ENCODE results near the gene RWDD1. TPM values are rescaled to one million over a fixed set of nuclear protein-coding genes. Genes with fewer than 3 reads are reported as not detected.

The RWDD1 gene
- total and polyA plus RNA-seq, 2 experiments from 2014 or later = 41.0 to 48.8 TPM

- Histone ChIP-seq H3K9me2 (replicated peaks; ENCODE audit: insufficient read depth) (no peaks in the 10 kb centered on the region), H3K4me2 (no peak overlapping the region), H4K20me1 (ENCODE audit: insufficient read depth, poor library complexity, severe bottlenecking) (peaks cover 15% of the 10 kb centered on the region), H3K4me3 (no peak overlapping the region), H3K27ac (no peak overlapping the region), H3K27me3 (no peaks in the 10 kb centered on the region), H3K9me3 (ENCODE audit: low read depth) (no peaks in the 10 kb centered on the region), H3K4me1 (ENCODE audit: insufficient read depth) (peaks cover 16% of the 10 kb centered on the region), H3K36me3 (replicated peaks; ENCODE audit: insufficient read depth, low read depth) (no peaks in the 10 kb centered on the region), H2AFZ (no peak overlapping the region), H3K79me2 (peaks cover 82% of the 10 kb centered on the region)
- no peak for DNase-seq (ENCODE audit: low spot score)
- no peak for TF ChIP-seq CTCF (IDR thresholded peaks at IDR 0.05; ENCODE audit: poor library complexity)
- TF ChIP-seq EZH2phosphoT487 (IDR thresholded peaks at IDR 0.05; ENCODE audit: low read depth, severe bottlenecking, unreplicated experiment) = no peak
- TF ChIP-seq EZH2 (IDR thresholded peaks at IDR 0.05; ENCODE audit: borderline replicate concordance) = no peak
- 59% methylated on average over 2 of the region's 2 CpGs for WGBS (ENCODE audit: low lambda C conversion rate, missing lambda C conversion rate)
Observed at GRCh38 chr6:116575227-116575626, 3.9 kb downstream of the RWDD1 start.

GRCh38 chr6:116577486-116577885 is 6.2 kb downstream of the RWDD1 start:
- Histone ChIP-seq H4K20me1 (ENCODE audit: insufficient read depth, poor library complexity, severe bottlenecking) (peaks cover 16% of the 10 kb centered on the region), H3K9me3 (ENCODE audit: low read depth) (no peaks in the 10 kb centered on the region), H2AFZ (no peak overlapping the region), H3K4me1 (ENCODE audit: insufficient read depth) (peaks cover 13% of the 10 kb centered on the region), H3K36me3 (replicated peaks; ENCODE audit: insufficient read depth, low read depth) (no peaks in the 10 kb centered on the region), H3K79me2 (peaks cover 74% of the 10 kb centered on the region), H3K4me3 (no peak overlapping the region), H3K4me2 (no peak overlapping the region), H3K27ac (no peak overlapping the region), H3K9me2 (replicated peaks; ENCODE audit: insufficient read depth) (no peaks in the 10 kb centered on the region), H3K27me3 (no peaks in the 10 kb centered on the region)
- TF ChIP-seq CTCF (IDR thresholded peaks at IDR 0.05; ENCODE audit: poor library complexity) (no peak), EZH2 (IDR thresholded peaks at IDR 0.05; ENCODE audit: borderline replicate concordance) (no peak), EZH2phosphoT487 (IDR thresholded peaks at IDR 0.05; ENCODE audit: low read depth, severe bottlenecking, unreplicated experiment) (no peak)
- 96% methylated on average over 5 of the region's 5 CpGs for WGBS (ENCODE audit: low lambda C conversion rate, missing lambda C conversion rate)
- no peak for DNase-seq (ENCODE audit: low spot score)

DNA sequence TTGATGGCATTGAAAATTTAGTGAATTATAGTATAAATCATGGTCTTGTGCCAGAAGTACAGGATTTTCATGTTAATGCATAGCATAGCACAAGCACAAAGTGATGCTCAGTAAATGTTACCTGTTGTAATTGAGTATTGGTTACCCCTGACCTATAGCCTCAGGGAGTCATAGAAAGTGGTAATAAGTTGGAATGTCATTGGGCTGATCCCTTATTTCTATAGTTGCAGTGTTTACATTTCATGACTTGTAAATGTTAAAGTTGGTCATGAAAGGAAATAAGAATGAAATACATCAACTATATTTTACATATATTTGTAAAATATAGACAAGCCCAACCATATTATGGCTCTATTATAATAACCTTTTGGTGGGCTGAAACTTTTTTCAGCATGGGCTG is 7.0 kb downstream of the RWDD1 start:
- Histone ChIP-seq H3K36me3 (replicated peaks; ENCODE audit: insufficient read depth, low read depth) (no peaks in the 10 kb centered on the region), H3K4me1 (ENCODE audit: insufficient read depth) (peaks cover 5% of the 10 kb centered on the region), H3K27me3 (no peaks in the 10 kb centered on the region), H2AFZ (no peak overlapping the region), H3K9me3 (ENCODE audit: low read depth) (no peaks in the 10 kb centered on the region), H3K9me2 (replicated peaks; ENCODE audit: insufficient read depth) (no peaks in the 10 kb centered on the region), H4K20me1 (ENCODE audit: insufficient read depth, poor library complexity, severe bottlenecking) (peaks cover 8% of the 10 kb centered on the region), H3K27ac (no peak overlapping the region), H3K79me2 (peaks cover 66% of the 10 kb centered on the region), H3K4me3 (no peak overlapping the region), H3K4me2 (no peak overlapping the region)
- TF ChIP-seq EZH2phosphoT487 (IDR thresholded peaks at IDR 0.05; ENCODE audit: low read depth, severe bottlenecking, unreplicated experiment) (no peak), EZH2 (IDR thresholded peaks at IDR 0.05; ENCODE audit: borderline replicate concordance) (no peak), CTCF (IDR thresholded peaks at IDR 0.05; ENCODE audit: poor library complexity) (no peak)
- DNase-seq (ENCODE audit: low spot score) = no peak

- peaks cover 3% of the 10 kb centered on the region for H4K20me1 ChIP-seq (ENCODE audit: insufficient read depth, poor library complexity, severe bottlenecking)
- peaks cover 58% of the 10 kb centered on the region for H3K79me2 ChIP-seq
- H3K27ac ChIP-seq = no peak overlapping the region
- H3K4me2 ChIP-seq = no peak overlapping the region
- DNase-seq (ENCODE audit: low spot score) = peak; percentile 21
- no peak overlapping the region for H3K4me3 ChIP-seq
- TF ChIP-seq CTCF (IDR thresholded peaks at IDR 0.05; ENCODE audit: poor library complexity) = no peak
- no peak for TF ChIP-seq EZH2 (IDR thresholded peaks at IDR 0.05; ENCODE audit: borderline replicate concordance)
- TF ChIP-seq EZH2phosphoT487 (IDR thresholded peaks at IDR 0.05; ENCODE audit: low read depth, severe bottlenecking, unreplicated experiment) = no peak
- no peaks in the 10 kb centered on the region for H3K36me3 ChIP-seq (replicated peaks; ENCODE audit: insufficient read depth, low read depth)
- 88% methylated on average over 1 of the region's 1 CpG for WGBS (ENCODE audit: low lambda C conversion rate, missing lambda C conversion rate)
- H2AFZ ChIP-seq = no peak overlapping the region
- no peaks in the 10 kb centered on the region for H3K4me1 ChIP-seq (ENCODE audit: insufficient read depth)
- H3K9me3 ChIP-seq (ENCODE audit: low read depth) = no peaks in the 10 kb centered on the region
- H3K27me3 ChIP-seq = no peaks in the 10 kb centered on the region
- H3K9me2 ChIP-seq (replicated peaks; ENCODE audit: insufficient read depth) = no peaks in the 10 kb centered on the region
Observed at GRCh38 chr6:116579143-116579542, 7.8 kb downstream of the RWDD1 start.
